ENCODE results near the gene POU3F1. TPM values are rescaled to one million over a fixed set of nuclear protein-coding genes. Genes with fewer than 3 reads are reported as not detected.

POU3F1 gene
- total and polyA plus RNA-seq, 10 of the 15 experiments (the other 5 are each of a cell fraction or from before 2014, with no cell fraction given): 0.04 to 0.53 (median 0.10) TPM; not detected in 3

GRCh38 chr1:38064197-38064903, 17.8 kb upstream of the POU3F1 start:
- H3K36me3 ChIP-seq (ENCODE audit: control insufficient read depth in 2 of 2, insufficient read depth in 2 of 2, low read length in 1 of 2): no peaks in the 10 kb centered on the region
- no peaks in the 10 kb centered on the region for H4K20me1 ChIP-seq (ENCODE audit: control insufficient read depth, insufficient read depth)
- intact Hi-C loops (cut with micrococcal nuclease; ENCODE audit: unreplicated experiment): loop anchor here (5.0 kb wide), 1 partner anchor 108 kb away; no protein-coding TSS in a partner anchor
- POLR2A ChIA-PET: interaction anchor here (0.6 to 3.2 kb wide), 5 partner anchors 7 to 1819 kb away, joined by 3 to 13 read pairs (median 5); partner anchors contain the start of gene TRIT1
- no peaks in the 10 kb centered on the region for H3K9me3 ChIP-seq (replicated peaks; ENCODE audit: control insufficient read depth, insufficient read depth, low read length)
- no peaks in the 10 kb centered on the region for H3K27me3 ChIP-seq (replicated peaks in 1 of 2; ENCODE audit: control insufficient read depth in 2 of 2, insufficient read depth in 2 of 2, low read length in 1 of 2)
- no peak overlapping the region for H3K9ac ChIP-seq (ENCODE audit: control insufficient read depth, insufficient read depth, low read length)
- FAIRE-seq (no peak), DNase-seq (ENCODE audit: low read depth, low spot score) (no peak), ATAC-seq (no peak)
- CTCF ChIA-PET: interaction anchor here (1.3 to 11.3 kb wide), 7 partner anchors 8 to 40 kb away, joined by 3 to 252 read pairs (median 19); no protein-coding TSS in a partner anchor
- no peak overlapping the region for H2AFZ ChIP-seq (ENCODE audit: control insufficient read depth, low read depth, low read length)
- in situ Hi-C loops (cut with MboI): no loop called here
- H3K79me2 ChIP-seq (ENCODE audit: control insufficient read depth, insufficient read depth, low read length): no peaks in the 10 kb centered on the region
- H3K27ac ChIP-seq (ENCODE audit: control insufficient read depth, insufficient read depth): no peak overlapping the region
- no peak overlapping the region for H3K4me3 ChIP-seq
- SMC1A ChIA-PET (ENCODE audit: uncharacterized antibody, unreplicated experiment): interaction anchor here (1.4 to 4.3 kb wide), 4 partner anchors 7 to 109 kb away, joined by 4 to 51 read pairs (median 20); partner anchors contain the start of gene POU3F1
- H3K4me1 ChIP-seq (ENCODE audit: control insufficient read depth, insufficient read depth, low read length): peaks cover 15% of the 10 kb centered on the region
- BruUV-seq (replicated peaks): no TSS peak
- no peak overlapping the region for H3K4me2 ChIP-seq (ENCODE audit: control insufficient read depth, insufficient read depth)
- RAD21 ChIA-PET (ENCODE audit: unreplicated experiment): interaction anchor here (1.2 to 5.0 kb wide), 3 partner anchors 12 to 37 kb away, joined by 4 to 44 read pairs (median 42); no protein-coding TSS in a partner anchor
- TF ChIP-seq NRF1 (conservative IDR thresholded peaks at IDR 0.05; ENCODE audit: low read depth, low read length): no peak
- no peak for TF ChIP-seq CTCF (IDR thresholded peaks at IDR 0.05 in 2 of 3, conservative IDR thresholded peaks at IDR 0.05 in 1 of 3; ENCODE audit: control insufficient read depth in 2 of 3, extremely low read depth in 1 of 3, insufficient read depth in 1 of 3, low read depth in 3 of 3, low read length in 3 of 3)
- no peak for TF ChIP-seq ZBTB33 (IDR thresholded peaks at IDR 0.05)
- no peak for TF ChIP-seq CHD2 (IDR thresholded peaks at IDR 0.05; ENCODE audit: borderline replicate concordance, low read depth, low read length)
- no peak for TF ChIP-seq IKZF2 (IDR thresholded peaks at IDR 0.05)
- WGBS (ENCODE audit: insufficient coverage, insufficient replicate concordance, low lambda C conversion rate, missing lambda C conversion rate): 66% methylated on average over 11 of the region's 11 CpGs

All from GM12878 (cell line).